Measurements from ENCODE around the gene TFEB. TPM values are rescaled to one million over a fixed set of nuclear protein-coding genes. Genes with fewer than 3 reads are reported as not detected.

TFEB gene
- total RNA-seq, 1 donor from 2014 or later, result 18.6 TPM

GRCh38 chr6:41724228-41724580 lies 11.2 kb downstream of the TFEB start:
- H3K27ac ChIP-seq, result peak overlapping the region; percentile 66 to 67
- no peak overlapping the region for H3K4me3 ChIP-seq

GRCh38 chr6:41723530-41724227 lies 11.7 kb downstream of the TFEB start:
- peak; percentile 77 to 90 for DNase-seq (ENCODE audit: low spot score in 2 of 2)
- no peaks in the 10 kb centered on the region for H3K9me3 ChIP-seq
- H3K36me3 ChIP-seq, result no peaks in the 10 kb centered on the region
- H3K27ac ChIP-seq, result peak overlapping the region; percentile 66 to 67
- no peaks in the 10 kb centered on the region for H3K27me3 ChIP-seq
- intact Hi-C loops (cut with DNase I), result loop anchor here (1.0 kb wide), 1 partner anchor 12 kb away; the partner anchor contains the start of gene TFEB
- H3K4me3 ChIP-seq, result peak overlapping the region in 1 of 2 donors; percentile 12
- TF ChIP-seq CTCF (IDR thresholded peaks at IDR 0.05), result peak in 2 of 3 experiments; percentile 21 to 23
- peaks cover 4 to 34% of the 10 kb centered on the region in 2 donors for H3K4me1 ChIP-seq

More at GRCh38 chr6:41724228-41724580, 11.2 kb downstream of the TFEB start:
- no peaks in the 10 kb centered on the region for H3K36me3 ChIP-seq
- DNase-seq (ENCODE audit: low spot score in 2 of 2), result no peak
- TF ChIP-seq CTCF (IDR thresholded peaks at IDR 0.05), result no peak
- H3K27me3 ChIP-seq, result no peaks in the 10 kb centered on the region
- no peaks in the 10 kb centered on the region for H3K9me3 ChIP-seq
- H3K4me1 ChIP-seq, result peaks cover 4 to 30% of the 10 kb centered on the region in 2 donors
- intact Hi-C loops (cut with DNase I), result no loop called here

- Histone ChIP-seq H3K27ac (peak overlapping the region; percentile 66 to 67), H3K9me3 (no peaks in the 10 kb centered on the region), H3K36me3 (no peaks in the 10 kb centered on the region), H3K27me3 (no peaks in the 10 kb centered on the region), H3K4me3 (peak overlapping the region in 1 of 2 donors; percentile 12), H3K4me1 (peaks cover 4 to 34% of the 10 kb centered on the region in 2 donors)
- intact Hi-C loops (cut with DNase I), result loop anchor here (1.0 kb wide), 1 partner anchor 12 kb away; the partner anchor contains the start of gene TFEB
- no peak for TF ChIP-seq CTCF (IDR thresholded peaks at IDR 0.05)
- DNase-seq (ENCODE audit: low spot score in 2 of 2), result no peak
Measured at GRCh38 chr6:41722969-41723529, 12.4 kb downstream of the TFEB start.

GRCh38 chr6:41721414-41721813 lies 14.0 kb downstream of the TFEB start:
- intact Hi-C loops (cut with DNase I), result no loop called here

GRCh38 chr6:41720783-41721182 lies 14.6 kb downstream of the TFEB start:
- TF ChIP-seq CTCF (IDR thresholded peaks at IDR 0.05), result no peak
- Histone ChIP-seq H3K36me3 (no peaks in the 10 kb centered on the region), H3K27ac (no peak overlapping the region), H3K9me3 (no peaks in the 10 kb centered on the region), H3K27me3 (no peaks in the 10 kb centered on the region), H3K4me3 (no peak overlapping the region), H3K4me1 (peaks cover 7 to 48% of the 10 kb centered on the region in 2 donors)
- intact Hi-C loops (cut with DNase I), result no loop called here
- DNase-seq (ENCODE audit: low spot score in 2 of 2), result no peak

More at GRCh38 chr6:41721414-41721813, 14.0 kb downstream of the TFEB start:
- Histone ChIP-seq H3K27me3 (no peaks in the 10 kb centered on the region), H3K27ac (no peak overlapping the region), H3K9me3 (no peaks in the 10 kb centered on the region), H3K4me3 (no peak overlapping the region), H3K36me3 (no peaks in the 10 kb centered on the region), H3K4me1 (peaks cover 4 to 43% of the 10 kb centered on the region in 2 donors)
- no peak for TF ChIP-seq CTCF (IDR thresholded peaks at IDR 0.05)
- no peak for DNase-seq (ENCODE audit: low spot score in 2 of 2)
